GM21381 (cell line): ENCODE data around the gene MBD5.
"Not testable (repeated sequence)": the region's sequence is repeated elsewhere in the genome, so short reads cannot be mapped to it uniquely, and the experiment has no call there.

ENCODE experiments used
- ATAC-seq: cut with Tn5 transposase; IDR thresholded peaks from one replicate; pipeline ENCODE4 v1.9.1; 2021; ENCODE audit warnings: mild to moderate bottlenecking, moderate library complexity; ENCODE audit not compliant: unreplicated experiment

Gene MBD5

GRCh38 chr2:148540022-148540421, 519.1 kb downstream of the MBD5 start:
- no peak for ATAC-seq

DNA sequence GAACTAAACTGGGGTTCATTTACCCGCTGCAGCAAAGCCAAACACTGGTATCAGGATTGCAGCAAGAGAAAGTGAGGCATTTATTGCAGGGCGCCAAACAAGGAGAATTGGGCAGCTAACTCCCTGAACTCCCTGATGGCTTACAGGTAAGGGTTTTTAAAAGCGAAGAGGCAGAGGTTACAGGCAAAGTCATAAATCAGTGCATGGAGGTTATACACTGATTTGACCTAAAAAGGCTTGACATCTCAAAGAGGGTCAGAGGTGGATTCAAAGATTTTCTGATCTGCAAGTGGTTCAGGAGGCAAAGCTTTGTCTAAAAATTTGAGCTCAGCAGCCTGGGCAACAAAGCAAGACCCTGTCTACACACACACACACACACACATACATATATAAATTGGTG, 520.9 kb downstream of the MBD5 start:
- no peak for ATAC-seq

DNA sequence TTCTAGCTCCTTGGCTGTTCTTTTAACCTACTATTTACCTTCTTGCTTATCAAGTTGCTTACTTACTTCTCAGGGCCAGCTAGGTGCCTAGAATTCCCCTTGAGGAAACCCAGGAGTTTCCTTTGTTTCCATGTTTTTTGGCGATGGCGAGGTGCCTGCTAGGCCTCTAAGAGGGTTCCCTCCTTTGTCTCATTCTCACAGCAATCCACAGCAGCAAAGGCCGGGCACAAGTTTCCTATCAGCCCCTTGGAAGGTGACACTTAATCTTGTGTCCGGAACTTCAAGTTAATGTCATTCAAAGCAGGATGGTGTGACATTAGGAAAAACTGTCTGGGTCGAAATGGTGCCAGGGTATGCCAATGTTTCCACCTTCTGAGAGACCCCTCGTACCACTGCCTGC, 521.7 kb downstream of the MBD5 start:
- ATAC-seq = no peak

DNA sequence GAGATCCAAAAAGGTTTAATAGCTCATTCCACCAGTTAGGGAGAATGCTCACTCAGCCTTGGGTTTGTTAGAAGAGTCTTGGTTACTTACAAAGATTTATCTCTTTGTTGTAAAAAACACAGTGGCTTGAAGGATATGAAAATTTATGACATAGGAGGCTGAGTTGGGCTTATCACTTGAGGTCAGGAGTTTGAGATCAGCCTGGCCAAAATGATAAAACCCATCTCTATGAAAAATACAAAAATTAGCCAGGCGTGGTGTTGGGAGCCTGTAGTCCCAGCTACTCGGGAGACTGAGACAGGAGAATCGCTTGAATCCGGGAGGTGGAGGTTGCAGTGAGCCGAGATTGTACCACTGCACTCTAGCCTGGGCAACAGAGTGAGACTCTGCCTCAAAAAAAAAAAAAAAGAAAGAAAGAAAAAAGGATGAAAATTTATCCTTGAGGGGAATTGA, 522.2 kb downstream of the MBD5 start:
- ATAC-seq = not testable (repeated sequence)

DNA sequence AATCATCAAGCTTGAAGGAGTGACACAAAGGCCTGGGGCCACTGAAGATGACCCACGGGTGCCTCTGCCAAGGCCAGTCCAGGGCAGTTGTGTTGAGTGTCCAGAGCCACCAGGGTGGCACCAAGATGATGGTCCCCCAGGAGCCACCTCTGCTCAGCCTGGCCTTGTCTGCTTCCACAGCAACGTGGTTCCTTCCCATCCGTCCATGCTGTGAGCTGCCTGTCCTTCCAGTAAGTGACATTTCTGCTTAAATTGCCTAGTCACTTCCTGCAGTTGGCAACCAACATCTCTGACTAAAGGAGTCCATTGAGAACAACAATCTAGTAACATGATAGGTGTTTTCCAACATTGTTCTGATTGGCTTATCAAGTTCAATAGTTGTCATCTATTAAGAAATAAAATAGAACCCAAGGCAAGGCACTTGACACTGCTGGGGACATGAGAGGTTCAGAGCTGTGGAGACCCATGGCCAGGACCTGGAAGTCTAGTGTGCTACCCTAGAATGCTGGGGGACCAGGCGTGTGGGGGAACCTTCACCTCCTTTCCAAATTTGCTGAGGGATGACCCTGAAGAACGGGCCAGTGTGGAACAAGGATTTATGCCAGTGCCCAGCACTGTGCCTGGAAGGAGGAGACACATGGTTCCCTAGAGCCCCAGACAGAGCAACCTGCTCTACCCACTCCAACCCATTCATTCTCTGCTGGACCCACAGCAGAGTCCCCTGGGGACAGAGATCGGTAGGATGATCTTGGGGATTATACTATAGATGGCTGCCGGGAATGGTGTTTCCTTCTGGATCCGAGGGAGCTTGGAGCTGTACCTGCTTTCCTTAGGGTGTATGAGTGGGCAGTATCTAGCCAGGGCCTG, 524.7 kb downstream of the MBD5 start:
- ATAC-seq = no peak

DNA sequence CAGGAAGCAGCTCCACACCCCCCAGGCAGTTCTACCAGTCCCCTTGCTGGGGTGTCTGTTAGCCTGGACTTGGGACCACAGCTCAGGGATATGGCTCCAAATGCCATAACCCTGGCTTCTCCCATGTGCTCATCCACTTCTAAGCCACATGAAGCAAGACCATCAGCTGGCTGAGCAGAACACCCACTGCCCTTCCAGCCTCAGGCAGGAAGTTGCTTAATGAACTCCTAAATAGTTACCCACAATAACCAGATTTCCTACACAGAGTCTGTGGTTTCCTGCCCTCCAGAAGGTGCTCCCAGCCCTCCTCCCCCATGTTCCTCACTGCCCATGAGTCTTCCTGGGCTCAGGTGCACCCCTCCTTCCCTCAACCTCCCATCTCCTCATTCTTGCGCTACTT, 525.4 kb downstream of the MBD5 start:
- no peak for ATAC-seq

- no peak for ATAC-seq
Observed at GRCh38 chr2:148548716-148549400, 528.0 kb downstream of the MBD5 start.

GRCh38 chr2:148552675-148553331, 531.9 kb downstream of the MBD5 start:
- ATAC-seq = peak; percentile 50

- ATAC-seq = no peak
Observed at GRCh38 chr2:148553332-148553887, 532.5 kb downstream of the MBD5 start.

DNA sequence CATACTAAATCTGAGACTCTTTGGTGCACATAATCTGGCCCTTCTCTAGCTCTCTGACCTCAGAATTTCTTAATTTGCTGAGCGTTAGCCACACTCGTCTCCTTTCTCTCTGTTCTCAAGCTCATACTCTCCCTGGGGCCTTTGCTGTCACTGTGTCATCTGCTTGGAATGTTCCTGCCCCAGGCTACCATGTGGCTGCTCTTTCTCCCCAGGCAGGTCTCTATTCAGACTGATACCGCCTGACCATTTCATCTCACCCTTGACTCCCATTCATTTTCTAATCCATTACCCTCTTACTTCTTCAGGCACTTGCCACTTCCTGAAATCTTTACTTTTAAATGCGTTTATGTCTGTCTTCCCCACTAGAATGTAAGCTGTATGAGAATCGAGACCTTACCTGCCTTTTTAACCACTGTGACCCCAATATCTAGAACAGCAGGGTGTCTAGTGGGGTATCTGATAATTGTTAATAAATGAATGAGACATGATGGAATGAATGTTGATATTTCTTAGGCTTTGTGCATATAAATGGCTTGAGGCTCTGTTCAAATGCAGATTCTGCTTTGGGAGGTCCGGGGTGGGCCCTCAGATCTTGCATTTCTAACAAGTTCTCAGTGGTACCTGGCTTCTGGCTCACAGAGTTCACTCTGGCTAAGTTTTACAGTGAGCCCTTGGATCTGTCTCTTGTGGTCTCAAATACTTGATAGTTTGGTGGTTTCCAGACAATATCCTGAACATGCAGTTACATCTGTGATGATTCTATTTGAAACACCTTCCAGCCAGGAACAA, 533.8 kb downstream of the MBD5 start:
- ATAC-seq = no peak

- ATAC-seq = no peak
Observed at GRCh38 chr2:148555622-148556294, 534.9 kb downstream of the MBD5 start.

- peak; percentile 62 for ATAC-seq
Observed at GRCh38 chr2:148557844-148558436, 537.0 kb downstream of the MBD5 start.

DNA sequence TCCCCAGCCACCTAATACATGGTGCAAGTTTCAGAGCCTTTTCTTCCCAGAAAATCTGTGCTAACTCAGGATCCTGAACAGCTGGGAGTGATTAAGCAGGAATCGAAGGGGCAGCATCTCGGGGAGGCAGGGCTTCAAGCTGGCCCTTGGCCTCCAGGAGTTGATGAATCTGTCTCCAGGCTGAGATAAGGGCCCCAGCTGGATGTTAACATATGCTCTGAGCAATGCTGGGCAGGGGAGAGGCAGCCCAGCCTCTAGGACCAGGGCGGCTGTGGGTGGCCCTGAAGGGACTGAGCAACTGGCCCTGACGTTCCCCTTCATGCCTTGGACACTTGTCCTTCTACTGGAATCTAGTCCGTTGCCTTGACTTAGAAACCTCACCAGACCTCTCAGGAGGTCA, 539.6 kb downstream of the MBD5 start:
- ATAC-seq = no peak

DNA sequence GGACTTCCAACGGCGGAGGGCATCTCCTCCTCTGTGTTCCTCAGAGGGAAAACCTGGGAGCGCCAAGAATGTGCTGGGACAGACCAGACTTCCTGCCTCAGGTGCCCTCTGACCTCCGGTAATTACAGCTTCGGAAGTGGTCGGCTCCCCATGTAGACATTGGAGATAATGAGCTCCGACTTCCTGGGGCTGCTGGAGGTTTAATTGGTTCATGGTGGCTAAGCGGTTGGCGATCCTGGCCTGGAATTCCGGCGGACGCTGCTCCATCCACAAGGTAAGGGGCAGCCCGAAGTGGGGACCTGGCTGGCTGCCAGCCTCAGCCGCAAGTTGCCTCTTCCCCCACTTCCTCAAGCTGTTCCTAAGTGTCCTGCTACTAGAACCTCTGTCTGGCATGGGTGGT, 540.5 kb downstream of the MBD5 start:
- ATAC-seq = no peak

GRCh38 chr2:148565272-148565894, 544.5 kb downstream of the MBD5 start:
- ATAC-seq = no peak
